H9 (cell line): ENCODE data around the gene LARGE1. TPM values are rescaled to one million over a fixed set of nuclear protein-coding genes. Genes with fewer than 3 reads are reported as not detected.

Experiments used
- DNase-seq: peaks from one replicate; pipeline ENCODE4 v3.0.0-alpha.2; 2017
- H2AFZ ChIP-seq: one replicate; pipeline ENCODE4 v1.6.1; 2013; ENCODE audit warnings: mild to moderate bottlenecking, low read length, control low read depth, moderate library complexity
- H2AK5ac ChIP-seq: 2 replicates; pipeline ENCODE4 v1.6.1; 2013; ENCODE audit warnings: low read length, control low read depth, mixed read lengths; ENCODE audit not compliant: insufficient read length
- H2BK120ac ChIP-seq: one replicate; pipeline ENCODE4 v1.6.1; 2013; ENCODE audit warnings: low read depth, mild to moderate bottlenecking, low read length, control low read depth, inconsistent platforms; ENCODE audit not compliant: poor library complexity, severe bottlenecking
- H2BK12ac ChIP-seq: 2 replicates; pipeline ENCODE4 v1.6.1; 2013; ENCODE audit warnings: low read length, control low read depth, mixed read lengths, low read depth; ENCODE audit not compliant: insufficient read length
- H2BK15ac ChIP-seq: 2 replicates; pipeline ENCODE4 v1.6.1; 2013; ENCODE audit warnings: low read depth, low read length, control low read depth
- H2BK20ac ChIP-seq: one replicate; pipeline ENCODE4 v1.6.1; 2013; ENCODE audit warnings: low read depth, mild to moderate bottlenecking, low read length, control low read depth, inconsistent platforms; ENCODE audit not compliant: poor library complexity, severe bottlenecking
- H2BK5ac ChIP-seq: 2 replicates; pipeline ENCODE4 v1.6.1; 2013; ENCODE audit warnings: low read length, control low read depth, mixed read lengths; ENCODE audit not compliant: insufficient read length
- H3K14ac ChIP-seq: 2 replicates; pipeline ENCODE4 v1.6.1; 2013; ENCODE audit warnings: low read length, control low read depth; ENCODE audit not compliant: insufficient read depth
- H3K18ac ChIP-seq: 2 replicates; pipeline ENCODE4 v1.6.1; 2013; ENCODE audit warnings: low read depth, mild to moderate bottlenecking, mixed read lengths, low read length, control low read depth; ENCODE audit not compliant: insufficient read length
- H3K23ac ChIP-seq: 2 replicates; pipeline ENCODE4 v1.6.1; 2013; ENCODE audit warnings: low read length, control low read depth, mixed read lengths, low read depth; ENCODE audit not compliant: insufficient read length
- H3K23me2 ChIP-seq: 2 replicates; pipeline ENCODE4 v1.6.1; 2013; ENCODE audit warnings: low read depth, mild to moderate bottlenecking, mixed read lengths, low read length, control low read depth; ENCODE audit not compliant: insufficient read length, poor library complexity, severe bottlenecking
- H3K27ac ChIP-seq: 2 replicates; pipeline ENCODE4 v1.5.1; 2013; ENCODE audit warnings: low read length, control low read depth, mixed read lengths, low read depth; ENCODE audit not compliant: insufficient read length
- H3K27me3 ChIP-seq: 2 replicates; pipeline ENCODE4 v1.6.1; 2013; ENCODE audit warnings: low read length, control low read depth, inconsistent platforms; ENCODE audit not compliant: insufficient read depth
- H3K4ac ChIP-seq: 2 replicates; pipeline ENCODE4 v1.6.1; 2013; ENCODE audit warnings: low read depth, mild to moderate bottlenecking, control low read depth, inconsistent platforms, low read length, moderate library complexity
- H3K4me1 ChIP-seq: 2 replicates; pipeline ENCODE4 v1.6.1; 2013; ENCODE audit warnings: low read length, control low read depth, inconsistent platforms; ENCODE audit not compliant: insufficient read depth
- H3K4me2 ChIP-seq: 2 replicates; pipeline ENCODE4 v1.6.1; 2013; ENCODE audit warnings: low read length, control low read depth, mixed read lengths; ENCODE audit not compliant: insufficient read length, insufficient read depth
- H3K56ac ChIP-seq: 2 replicates; pipeline ENCODE4 v1.6.1; 2013; ENCODE audit warnings: low read depth, mild to moderate bottlenecking, mixed read lengths, low read length, control low read depth; ENCODE audit not compliant: insufficient read length
- H3K79me1 ChIP-seq: 2 replicates; pipeline ENCODE4 v1.6.1; 2013; ENCODE audit warnings: low read depth, mild to moderate bottlenecking, moderate library complexity, low read length, control low read depth, inconsistent platforms; ENCODE audit not compliant: insufficient read depth, poor library complexity, severe bottlenecking
- H3K79me2 ChIP-seq: 2 replicates; pipeline ENCODE4 v1.6.1; 2013; ENCODE audit warnings: low read length, control low read depth, inconsistent platforms; ENCODE audit not compliant: insufficient read depth
- H3K9ac ChIP-seq: 2 replicates; pipeline ENCODE4 v1.6.1; 2013; ENCODE audit warnings: low read length, control low read depth, mixed read lengths; ENCODE audit not compliant: insufficient read length; ENCODE audit errors: extremely low read depth
- H3K9me3 ChIP-seq: one replicate; pipeline ENCODE4 v1.6.1; 2013; ENCODE audit warnings: low read depth, low read length, inconsistent platforms; ENCODE audit not compliant: control insufficient read depth
- H3T11ph ChIP-seq: one replicate; pipeline ENCODE4 v1.6.1; 2013; ENCODE audit warnings: mild to moderate bottlenecking, low read length, control low read depth, inconsistent platforms
- H4K20me1 ChIP-seq: one replicate; pipeline ENCODE4 v1.6.1; 2013; ENCODE audit not compliant: control insufficient read depth, insufficient read length, insufficient read depth
- H4K5ac ChIP-seq: 2 replicates; pipeline ENCODE4 v1.6.1; 2013; ENCODE audit warnings: low read depth, mild to moderate bottlenecking, mixed read lengths, low read length, control low read depth; ENCODE audit not compliant: insufficient read length
- H4K8ac ChIP-seq: replicated peaks from 2 replicates; pipeline ENCODE4 v1.6.1; 2013; ENCODE audit warnings: low read length, control low read depth, mixed read lengths, low read depth; ENCODE audit not compliant: insufficient read length
- H4K91ac ChIP-seq: 2 replicates; pipeline ENCODE4 v1.6.1; 2013; ENCODE audit warnings: low read depth, mild to moderate bottlenecking, moderate library complexity, mixed read lengths, low read length, control low read depth; ENCODE audit not compliant: insufficient read length
- H3K27ac Mint-ChIP-seq, 3 experiments: 2 replicates in 2 of 3; 3 replicates in 1 of 3; pipeline ENCODE4 v1.8.0; 2020 to 2021; ENCODE audit warnings: mixed read lengths in 3 of 3, mild to moderate bottlenecking in 1 of 3, moderate library complexity in 1 of 3
- H3K27me3 Mint-ChIP-seq: 2 replicates; pipeline ENCODE4 v1.8.0; 2021; ENCODE audit warnings: low read depth, mild to moderate bottlenecking, moderate library complexity, mixed read lengths
- H3K36me3 Mint-ChIP-seq, 3 experiments: 2 replicates in 2 of 3; 3 replicates in 1 of 3; pipeline ENCODE4 v1.8.0; 2020 to 2021; ENCODE audit warnings: low read depth in 3 of 3, mixed read lengths in 3 of 3; ENCODE audit not compliant: insufficient read depth in 1 of 3
- H3K4me1 Mint-ChIP-seq, 2 experiments: 2 replicates each; pipeline ENCODE4 v1.8.0; 2020; ENCODE audit warnings: mixed read lengths in 2 of 2
- H3K4me3 Mint-ChIP-seq, 2 experiments: 2 replicates in 1 of 2; 3 replicates in 1 of 2; pipeline ENCODE4 v1.8.0; 2020 to 2021; ENCODE audit warnings: mild to moderate bottlenecking in 2 of 2, mixed read lengths in 2 of 2, moderate library complexity in 1 of 2
- H3K9me3 Mint-ChIP-seq, 2 experiments: 2 replicates in 1 of 2; 3 replicates in 1 of 2; pipeline ENCODE4 v1.8.0; 2020; ENCODE audit warnings: mild to moderate bottlenecking in 2 of 2, mixed read lengths in 2 of 2, moderate library complexity in 1 of 2
- CTCF ChIP-seq: fragments of 200-600 bp; sonication (generic); conservative IDR thresholded peaks from 3 replicates; pipeline ENCODE4 v1.8.0; 2021; ENCODE audit warnings: antibody characterized with exemption, mild to moderate bottlenecking
- WGBS: extraction: QIAGEN DNeasy Blood & Tissue Kit; methylation state at CpG from one replicate; pipeline ENCODE4 v1.1.7; 2013; ENCODE audit warnings: missing lambda C conversion rate, low lambda C conversion rate, mixed read lengths; ENCODE audit not compliant: insufficient read length; ENCODE audit errors: extremely low coverage; 5-methylcytosine and 5-hydroxymethylcytosine counted together
- total RNA-seq: library from RNA; stranded (reverse); gene quantifications from 2 replicates; pipeline ENCODE4 v1.2.1, GENCODE V29; 2021

The LARGE1 gene
- total RNA-seq, 1 experiment from 2014 or later, result 43.5 TPM

DNA sequence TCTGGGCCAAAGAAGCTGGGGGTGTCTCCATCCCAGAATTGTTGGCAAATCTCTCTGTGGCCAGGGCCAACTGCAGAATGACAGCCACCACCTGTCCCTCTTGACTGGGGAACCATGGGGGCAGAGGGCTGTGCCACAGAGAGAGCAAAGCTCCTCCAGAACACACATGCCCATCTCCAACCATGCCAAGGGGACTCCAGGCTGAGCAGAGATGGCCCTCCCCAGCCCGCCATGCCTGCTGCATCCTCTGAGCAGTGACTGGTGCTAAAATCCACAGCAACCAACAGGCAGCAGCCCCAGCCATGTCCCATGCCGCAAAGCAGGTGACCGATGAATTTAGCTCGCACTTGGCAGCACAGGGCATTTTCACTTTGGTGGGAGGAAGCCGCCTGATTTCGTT, 45.0 kb downstream of the LARGE1 start:
- H4K5ac ChIP-seq, result no peak overlapping the region
- H3K9me3 ChIP-seq, result no peaks in the 10 kb centered on the region
- no peak overlapping the region for H3K23ac ChIP-seq
- H4K8ac ChIP-seq, result no peak overlapping the region
- peak overlapping the region; percentile 23; the same call in 1 of the 2 replicates for H3K14ac ChIP-seq
- no peak overlapping the region for H2BK12ac ChIP-seq
- no peak overlapping the region for H3K4me2 ChIP-seq
- H3K56ac ChIP-seq, result no peak overlapping the region
- no peak overlapping the region for H2BK20ac ChIP-seq
- no peak overlapping the region for H2BK5ac ChIP-seq
- H3K4ac ChIP-seq, result no peak overlapping the region
- no peak for DNase-seq
- H3K36me3 Mint-ChIP-seq, result no peaks in the 10 kb centered on the region; a peak in 1 of 7 replicates
- H3K4me1 ChIP-seq, result peaks cover 8% of the 10 kb centered on the region; the same call in 1 of the 2 replicates
- H3K27ac ChIP-seq, result no peak overlapping the region
- H3K9ac ChIP-seq, result no peak overlapping the region
- no peak overlapping the region for H3K4me3 Mint-ChIP-seq
- H3K9me3 Mint-ChIP-seq, result no peaks in the 10 kb centered on the region
- H4K91ac ChIP-seq, result no peak overlapping the region
- no peaks in the 10 kb centered on the region for H4K20me1 ChIP-seq
- no peak for TF ChIP-seq CTCF
- H3K27ac Mint-ChIP-seq, result no peak overlapping the region
- H2AFZ ChIP-seq, result no peak overlapping the region
- H2BK15ac ChIP-seq, result no peak overlapping the region
- no CpG with 5 or more reads among the region's 6 CpGs for WGBS
- H2BK120ac ChIP-seq, result no peak overlapping the region
- no peaks in the 10 kb centered on the region for H3K27me3 ChIP-seq
- no peaks in the 10 kb centered on the region for H3K79me1 ChIP-seq
- H2AK5ac ChIP-seq, result no peak overlapping the region
- H3T11ph ChIP-seq, result no peak overlapping the region
- no peak overlapping the region for H3K18ac ChIP-seq
- no peaks in the 10 kb centered on the region for H3K27me3 Mint-ChIP-seq
- H3K79me2 ChIP-seq, result peaks cover 42% of the 10 kb centered on the region; the same call in 1 of the 2 replicates
- no peaks in the 10 kb centered on the region for H3K23me2 ChIP-seq
- H3K4me1 Mint-ChIP-seq, result peaks cover 37 to 62% of the 10 kb centered on the region in 2 experiments
